Neural progenitor cell (in vitro differentiated cells): Measurements from ENCODE around the gene TMEM132E. TPM values are rescaled to one million over a fixed set of nuclear protein-coding genes. Genes with fewer than 3 reads are reported as not detected.

Experiments used
- DNase-seq: peaks from one replicate; pipeline ENCODE4 v3.0.0-alpha.2; 2016; ENCODE audit warnings: low spot score
- H2AFZ ChIP-seq: fragments of 200-600 bp; sonication (generic); replicated peaks from 2 replicates; pipeline ENCODE4 v1.6.1; 2016; ENCODE audit warnings: antibody characterized with exemption
- H3F3A ChIP-seq: fragments of 200-600 bp; sonication (generic); 2 replicates; pipeline ENCODE4 v1.6.1; 2016; ENCODE audit warnings: antibody characterized with exemption, low read depth
- H3K27ac ChIP-seq: fragments of 200-600 bp; sonication (generic); 2 replicates; pipeline ENCODE4 v1.5.1; 2016; ENCODE audit warnings: mild to moderate bottlenecking
- H3K27me3 ChIP-seq: fragments of 200-600 bp; sonication (generic); 2 replicates; pipeline ENCODE4 v1.6.1; 2016; ENCODE audit warnings: mild to moderate bottlenecking, moderate library complexity
- H3K36me3 ChIP-seq: fragments of 200-600 bp; sonication (generic); 2 replicates; pipeline ENCODE4 v1.5.1; 2016
- H3K4me1 ChIP-seq: fragments of 200-600 bp; sonication (generic); 2 replicates; pipeline ENCODE4 v1.6.1; 2016; ENCODE audit warnings: mixed run types
- H3K4me2 ChIP-seq: fragments of 200-600 bp; sonication (generic); 2 replicates; pipeline ENCODE4 v1.6.1; 2016
- H3K4me3 ChIP-seq: fragments of 200-600 bp; sonication (generic); 2 replicates; pipeline ENCODE4 v1.5.1; 2016
- H3K79me2 ChIP-seq: fragments of 200-600 bp; sonication (generic); 2 replicates; pipeline ENCODE4 v1.6.1; 2016; ENCODE audit warnings: low read depth
- H3K9ac ChIP-seq: fragments of 200-600 bp; sonication (generic); 2 replicates; pipeline ENCODE4 v1.6.1; 2016
- H3K9me3 ChIP-seq: fragments of 200-600 bp; sonication (generic); 2 replicates; pipeline ENCODE4 v1.5.1; 2016; ENCODE audit warnings: low read depth
- H4K20me1 ChIP-seq: fragments of 200-600 bp; sonication (generic); 2 replicates; pipeline ENCODE4 v1.6.1; 2016; ENCODE audit warnings: low read depth
- H3K27ac Mint-ChIP-seq: 3 replicates; pipeline ENCODE4 v1.8.0; 2021; ENCODE audit warnings: mixed read lengths
- H3K27me3 Mint-ChIP-seq: 2 replicates; pipeline ENCODE4 v1.8.0; 2022; ENCODE audit warnings: low read depth, mild to moderate bottlenecking, inconsistent platforms, moderate library complexity, mixed read lengths; ENCODE audit not compliant: insufficient read depth
- H3K36me3 Mint-ChIP-seq: 3 replicates; pipeline ENCODE4 v1.8.0; 2021; ENCODE audit warnings: mixed read lengths
- H3K4me1 Mint-ChIP-seq: 3 replicates; pipeline ENCODE4 v1.8.0; 2021; ENCODE audit warnings: mixed read lengths
- H3K4me3 Mint-ChIP-seq: 3 replicates; pipeline ENCODE4 v1.8.0; 2021; ENCODE audit warnings: mild to moderate bottlenecking, moderate library complexity, mixed read lengths
- H3K9me3 Mint-ChIP-seq: 3 replicates; pipeline ENCODE4 v1.8.0; 2020; ENCODE audit warnings: mixed read lengths
- EZH2 ChIP-seq: fragments of 200-600 bp; sonication (generic); IDR thresholded peaks from 2 replicates; pipeline ENCODE4 v1.6.1; 2017; ENCODE audit warnings: antibody characterized with exemption, mild to moderate bottlenecking, moderate library complexity
- EZH2phosphoT487 ChIP-seq: fragments of 200-600 bp; sonication (generic); IDR thresholded peaks from 2 replicates; pipeline ENCODE4 v1.6.1; 2017; ENCODE audit warnings: antibody characterized with exemption
- total RNA-seq: library from RNA; depleted of rRNA; stranded (reverse); fragments of >200 nt; gene quantifications from 2 replicates; pipeline ENCODE4 v1.2.3, GENCODE V29; 2015; ENCODE audit warnings: low replicate concordance
- TF ChIP-seq, protein P1 (sequence below): fragments of 200-600 bp; sonication (generic); IDR thresholded peaks from 2 replicates; pipeline ENCODE4 v1.5.1; 2017; ENCODE audit warnings: antibody characterized with exemption, mild to moderate bottlenecking

The TMEM132E gene
- total RNA-seq, 1 donor from 2014 or later: 0.21 TPM

DNA sequence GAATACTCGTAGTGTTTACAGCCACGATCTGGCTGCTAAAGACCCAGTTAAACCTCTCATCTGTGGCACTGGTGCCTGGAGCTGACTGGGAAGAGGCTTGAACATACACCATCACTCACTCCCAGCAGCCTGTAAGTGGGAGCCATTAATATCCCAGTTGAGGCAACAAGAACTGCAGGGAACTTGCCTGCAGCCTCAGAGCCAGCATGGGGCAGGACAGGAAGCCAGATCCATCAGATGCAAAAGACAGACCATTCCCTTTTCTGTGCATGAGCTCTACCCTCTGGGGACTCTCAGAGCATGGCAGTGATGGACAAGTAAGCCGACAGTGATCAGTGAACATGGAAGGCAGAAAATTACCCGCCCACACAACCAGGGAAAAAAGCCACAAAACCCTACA, 91.8 kb downstream of the TMEM132E start:
- no peaks in the 10 kb centered on the region for H3K9me3 Mint-ChIP-seq
- TF ChIP-seq EZH2phosphoT487: no peak
- no peak for TF ChIP-seq EZH2
- TF ChIP-seq, protein P1, sequence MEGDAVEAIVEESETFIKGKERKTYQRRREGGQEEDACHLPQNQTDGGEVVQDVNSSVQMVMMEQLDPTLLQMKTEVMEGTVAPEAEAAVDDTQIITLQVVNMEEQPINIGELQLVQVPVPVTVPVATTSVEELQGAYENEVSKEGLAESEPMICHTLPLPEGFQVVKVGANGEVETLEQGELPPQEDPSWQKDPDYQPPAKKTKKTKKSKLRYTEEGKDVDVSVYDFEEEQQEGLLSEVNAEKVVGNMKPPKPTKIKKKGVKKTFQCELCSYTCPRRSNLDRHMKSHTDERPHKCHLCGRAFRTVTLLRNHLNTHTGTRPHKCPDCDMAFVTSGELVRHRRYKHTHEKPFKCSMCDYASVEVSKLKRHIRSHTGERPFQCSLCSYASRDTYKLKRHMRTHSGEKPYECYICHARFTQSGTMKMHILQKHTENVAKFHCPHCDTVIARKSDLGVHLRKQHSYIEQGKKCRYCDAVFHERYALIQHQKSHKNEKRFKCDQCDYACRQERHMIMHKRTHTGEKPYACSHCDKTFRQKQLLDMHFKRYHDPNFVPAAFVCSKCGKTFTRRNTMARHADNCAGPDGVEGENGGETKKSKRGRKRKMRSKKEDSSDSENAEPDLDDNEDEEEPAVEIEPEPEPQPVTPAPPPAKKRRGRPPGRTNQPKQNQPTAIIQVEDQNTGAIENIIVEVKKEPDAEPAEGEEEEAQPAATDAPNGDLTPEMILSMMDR: no peak
- no peak overlapping the region for H3K4me3 Mint-ChIP-seq
- Histone ChIP-seq H3K9ac (no peak overlapping the region), H3K4me2 (no peak overlapping the region), H3K36me3 (no peaks in the 10 kb centered on the region), H2AFZ (no peak overlapping the region), H3K27ac (no peak overlapping the region), H3K4me3 (no peak overlapping the region), H3K79me2 (no peaks in the 10 kb centered on the region), H3K27me3 (no peaks in the 10 kb centered on the region), H3F3A (no peaks in the 10 kb centered on the region), H4K20me1 (no peaks in the 10 kb centered on the region), H3K4me1 (peaks cover 1% of the 10 kb centered on the region), H3K9me3 (no peaks in the 10 kb centered on the region)
- H3K4me1 Mint-ChIP-seq: no peaks in the 10 kb centered on the region
- peaks cover 12% of the 10 kb centered on the region for H3K27me3 Mint-ChIP-seq
- H3K27ac Mint-ChIP-seq: no peak overlapping the region
- no peaks in the 10 kb centered on the region for H3K36me3 Mint-ChIP-seq
- DNase-seq: no peak

DNA sequence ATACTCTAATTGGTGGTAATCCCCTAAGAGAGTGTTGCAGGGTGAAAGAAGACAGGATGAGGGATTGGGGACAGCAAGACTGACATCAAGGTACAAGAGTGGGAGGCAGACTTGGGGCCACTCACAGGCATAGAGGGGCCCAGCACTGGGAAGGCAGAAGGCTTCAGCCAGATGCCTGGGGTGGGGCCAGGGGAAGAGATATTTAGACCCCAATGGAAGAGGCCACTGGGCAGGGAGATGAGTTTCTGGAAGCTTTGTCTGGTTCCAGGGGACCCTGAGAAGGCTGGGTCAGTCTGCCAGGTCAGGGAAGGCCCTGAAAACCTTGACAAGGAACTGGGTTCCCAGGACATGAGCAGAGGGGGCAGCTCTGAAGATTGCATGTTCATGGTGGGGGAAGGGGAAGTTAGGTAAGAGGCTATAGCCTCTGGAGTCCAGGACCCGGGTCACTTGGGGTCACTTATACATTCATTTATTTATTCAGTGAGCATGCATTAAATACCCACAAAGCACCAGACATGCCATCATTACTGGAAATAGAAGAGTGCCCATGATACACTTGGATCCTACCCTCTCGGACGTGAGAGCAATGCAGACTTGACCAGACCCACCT, 92.9 kb downstream of the TMEM132E start:
- Mint-ChIP-seq H3K4me3 (no peak overlapping the region), H3K9me3 (no peaks in the 10 kb centered on the region), H3K36me3 (no peaks in the 10 kb centered on the region), H3K27ac (no peak overlapping the region), H3K27me3 (peaks cover 10% of the 10 kb centered on the region), H3K4me1 (no peaks in the 10 kb centered on the region)
- Histone ChIP-seq H3F3A (no peaks in the 10 kb centered on the region), H3K9ac (no peak overlapping the region), H3K27ac (no peak overlapping the region), H2AFZ (no peak overlapping the region), H3K9me3 (no peaks in the 10 kb centered on the region), H3K27me3 (no peaks in the 10 kb centered on the region), H3K4me1 (no peaks in the 10 kb centered on the region), H3K36me3 (no peaks in the 10 kb centered on the region), H3K79me2 (no peaks in the 10 kb centered on the region), H4K20me1 (no peaks in the 10 kb centered on the region), H3K4me3 (no peak overlapping the region), H3K4me2 (no peak overlapping the region)
- DNase-seq: no peak
- no peak for TF ChIP-seq EZH2
- no peak for TF ChIP-seq EZH2phosphoT487
- TF ChIP-seq, protein P1: no peak

DNA sequence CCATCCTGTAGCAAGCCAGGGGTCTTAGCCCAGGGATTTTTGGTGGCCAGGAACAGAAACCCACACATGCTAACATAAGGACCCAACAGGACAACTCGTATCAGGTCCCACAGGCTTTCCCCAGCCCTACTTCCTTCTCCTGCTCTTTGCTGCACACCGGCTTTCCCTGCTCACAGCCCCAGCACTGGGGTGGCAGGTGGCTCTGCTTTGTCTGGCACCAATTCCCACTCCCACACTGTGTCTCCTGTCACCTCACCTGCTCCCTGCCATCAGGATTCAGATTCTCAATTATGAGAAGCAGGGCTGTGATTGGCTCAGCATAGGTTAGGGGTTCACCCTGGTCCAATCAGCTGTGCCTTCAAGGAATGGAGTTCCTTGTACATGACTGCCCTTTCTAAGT, 94.1 kb downstream of the TMEM132E start:
- H3K27me3 ChIP-seq: peaks cover 3% of the 10 kb centered on the region
- no peaks in the 10 kb centered on the region for H4K20me1 ChIP-seq
- Mint-ChIP-seq H3K4me3 (no peak overlapping the region), H3K9me3 (no peaks in the 10 kb centered on the region), H3K27ac (no peak overlapping the region), H3K4me1 (no peaks in the 10 kb centered on the region), H3K36me3 (no peaks in the 10 kb centered on the region), H3K27me3 (peaks cover 11% of the 10 kb centered on the region)
- no peaks in the 10 kb centered on the region for H3K36me3 ChIP-seq
- no peak overlapping the region for H2AFZ ChIP-seq
- H3K9ac ChIP-seq: no peak overlapping the region
- DNase-seq: no peak
- no peaks in the 10 kb centered on the region for H3F3A ChIP-seq
- no peaks in the 10 kb centered on the region for H3K9me3 ChIP-seq
- H3K27ac ChIP-seq: no peak overlapping the region
- H3K4me2 ChIP-seq: no peak overlapping the region
- TF ChIP-seq EZH2phosphoT487: no peak
- TF ChIP-seq EZH2: no peak
- H3K4me1 ChIP-seq: no peaks in the 10 kb centered on the region
- no peak overlapping the region for H3K4me3 ChIP-seq
- no peaks in the 10 kb centered on the region for H3K79me2 ChIP-seq

DNA sequence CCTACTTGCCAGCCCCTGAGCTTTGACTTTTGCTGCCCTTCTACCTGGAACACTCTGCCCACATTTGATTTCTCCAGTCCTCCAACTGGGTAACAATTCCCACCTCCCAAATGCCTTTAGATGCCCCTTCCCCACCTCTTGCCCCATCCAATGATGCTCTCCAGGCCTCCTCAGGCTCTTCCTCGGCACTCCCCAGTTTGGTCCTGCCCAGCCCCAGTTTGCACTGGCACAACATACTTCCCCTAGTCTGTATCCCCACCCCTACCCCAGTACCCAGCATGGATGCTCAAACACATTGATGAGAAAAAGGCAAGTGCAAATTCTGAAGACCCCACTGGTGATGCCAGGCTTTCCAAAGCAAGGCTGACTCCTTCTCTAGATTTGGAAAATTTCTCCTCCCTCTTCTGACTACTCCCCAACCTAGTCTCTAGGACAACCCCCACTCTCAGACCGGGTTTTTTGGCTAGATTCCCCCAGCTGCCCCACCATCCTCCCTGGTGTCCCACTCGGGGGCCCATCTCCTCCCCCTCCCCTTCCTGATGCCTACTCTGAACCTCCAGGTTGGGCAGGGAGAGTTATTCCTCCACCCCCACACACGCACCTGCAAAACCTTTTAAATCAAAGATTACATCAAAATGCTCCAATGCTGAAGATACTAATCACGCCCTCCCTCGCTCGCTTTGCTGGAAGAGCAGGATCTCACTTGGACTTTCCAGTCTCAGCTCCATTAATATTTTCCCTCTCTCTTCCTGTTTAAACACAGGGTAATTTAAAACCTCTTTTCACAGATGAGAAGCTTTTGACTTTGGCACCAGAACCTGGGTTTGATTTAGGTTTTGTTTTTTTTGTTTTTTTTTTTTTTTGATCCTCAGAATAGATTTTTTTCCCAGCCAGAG, 94.9 kb downstream of the TMEM132E start:
- Histone ChIP-seq H3K4me1 (no peaks in the 10 kb centered on the region), H3K4me3 (no peak overlapping the region), H2AFZ (no peak overlapping the region), H3K4me2 (no peak overlapping the region), H3K27ac (no peak overlapping the region), H3K36me3 (no peaks in the 10 kb centered on the region), H3K79me2 (no peaks in the 10 kb centered on the region), H4K20me1 (no peaks in the 10 kb centered on the region), H3K27me3 (peaks cover 9% of the 10 kb centered on the region), H3K9ac (no peak overlapping the region), H3K9me3 (no peaks in the 10 kb centered on the region), H3F3A (no peaks in the 10 kb centered on the region)
- H3K4me1 Mint-ChIP-seq: no peaks in the 10 kb centered on the region
- peak overlapping the region; percentile 7 for H3K27ac Mint-ChIP-seq
- H3K4me3 Mint-ChIP-seq: peak overlapping the region; percentile 7
- H3K36me3 Mint-ChIP-seq: no peaks in the 10 kb centered on the region
- TF ChIP-seq EZH2 (no peak), EZH2phosphoT487 (no peak)
- TF ChIP-seq, protein P1: no peak
- H3K27me3 Mint-ChIP-seq: peaks cover 13% of the 10 kb centered on the region
- H3K9me3 Mint-ChIP-seq: no peaks in the 10 kb centered on the region
- no peak for DNase-seq
